ENCODE data around the gene LBX2. TPM values are rescaled to one million over a fixed set of nuclear protein-coding genes. Genes with fewer than 3 reads are reported as not detected.
A peak's percentile ranks its signal among the peaks of the same experiment; 100 is the strongest.

The LBX2 gene
- total and polyA plus RNA-seq, 2 donors (not counting 1 experiment from before 2014, with no cell fraction given) = 0.52 to 3.0 TPM

DNA sequence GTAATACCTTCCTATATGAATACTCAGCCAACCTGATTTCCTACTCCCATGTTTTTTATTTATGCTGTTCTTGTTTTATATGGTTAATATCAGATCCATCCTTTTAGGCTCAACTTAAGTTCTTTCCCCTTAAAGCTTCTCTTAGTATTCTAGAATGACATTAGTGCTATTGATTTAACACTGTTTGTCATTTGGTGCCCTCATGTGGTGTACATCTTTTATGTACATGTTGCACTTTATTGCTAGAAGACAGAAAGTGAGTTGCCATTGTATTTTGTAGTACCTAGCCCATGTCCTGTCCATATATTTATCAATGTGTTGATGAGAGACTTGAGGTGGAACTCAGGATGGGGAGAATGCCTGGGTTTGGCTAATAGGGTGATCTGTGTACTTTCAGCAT is 32.8 kb upstream of the LBX2 start:
- peak in 1 of 2 donors; percentile 76 for DNase-seq (ENCODE audit: low read depth in 2 of 2)
- H3K4me1 ChIP-seq (ENCODE audit: control insufficient read depth, extremely low read depth, insufficient read depth, low read length) = peaks cover 7% of the 10 kb centered on the region
- H2AFZ ChIP-seq (ENCODE audit: low read length) = no peak overlapping the region
- no peak overlapping the region for H3K4me3 ChIP-seq (replicated peaks in 1 of 4; ENCODE audit: control extremely low read depth in 1 of 4, insufficient read depth in 1 of 4, low read depth in 3 of 4, low read length in 4 of 4)
- H3K4me2 ChIP-seq (ENCODE audit: extremely low read depth, insufficient read depth, low read length) = no peak overlapping the region
- H3K27me3 ChIP-seq (ENCODE audit: control insufficient read depth, insufficient read depth, low read length) = no peaks in the 10 kb centered on the region
- no peak overlapping the region for H3K27ac ChIP-seq (ENCODE audit: insufficient read depth, low read length)
- H4K20me1 ChIP-seq (ENCODE audit: control insufficient read depth, extremely low read depth, insufficient read depth, low read length) = no peaks in the 10 kb centered on the region
- peaks cover 14% of the 10 kb centered on the region for H3K36me3 ChIP-seq (ENCODE audit: control insufficient read depth, insufficient read depth, low read length)
- no peak for TF ChIP-seq EZH2 (IDR thresholded peaks at IDR 0.05; ENCODE audit: low read length, missing control alignments)
- TF ChIP-seq, protein P1, sequence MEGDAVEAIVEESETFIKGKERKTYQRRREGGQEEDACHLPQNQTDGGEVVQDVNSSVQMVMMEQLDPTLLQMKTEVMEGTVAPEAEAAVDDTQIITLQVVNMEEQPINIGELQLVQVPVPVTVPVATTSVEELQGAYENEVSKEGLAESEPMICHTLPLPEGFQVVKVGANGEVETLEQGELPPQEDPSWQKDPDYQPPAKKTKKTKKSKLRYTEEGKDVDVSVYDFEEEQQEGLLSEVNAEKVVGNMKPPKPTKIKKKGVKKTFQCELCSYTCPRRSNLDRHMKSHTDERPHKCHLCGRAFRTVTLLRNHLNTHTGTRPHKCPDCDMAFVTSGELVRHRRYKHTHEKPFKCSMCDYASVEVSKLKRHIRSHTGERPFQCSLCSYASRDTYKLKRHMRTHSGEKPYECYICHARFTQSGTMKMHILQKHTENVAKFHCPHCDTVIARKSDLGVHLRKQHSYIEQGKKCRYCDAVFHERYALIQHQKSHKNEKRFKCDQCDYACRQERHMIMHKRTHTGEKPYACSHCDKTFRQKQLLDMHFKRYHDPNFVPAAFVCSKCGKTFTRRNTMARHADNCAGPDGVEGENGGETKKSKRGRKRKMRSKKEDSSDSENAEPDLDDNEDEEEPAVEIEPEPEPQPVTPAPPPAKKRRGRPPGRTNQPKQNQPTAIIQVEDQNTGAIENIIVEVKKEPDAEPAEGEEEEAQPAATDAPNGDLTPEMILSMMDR (conservative IDR thresholded peaks at IDR 0.05 in 1 of 2, IDR thresholded peaks at IDR 0.05 in 1 of 2; ENCODE audit: low read depth in 1 of 2, low read length in 2 of 2) = peak in 1 of 2 donors; percentile 30
- peaks cover 23% of the 10 kb centered on the region for H3K79me2 ChIP-seq (ENCODE audit: control insufficient read depth, insufficient read depth, low read length)
- no peak overlapping the region for H3K9ac ChIP-seq (ENCODE audit: insufficient read depth, low read length)
- no peaks in the 10 kb centered on the region for H3K9me3 ChIP-seq (ENCODE audit: control insufficient read depth, insufficient read depth, low read depth, low read length)

DNA sequence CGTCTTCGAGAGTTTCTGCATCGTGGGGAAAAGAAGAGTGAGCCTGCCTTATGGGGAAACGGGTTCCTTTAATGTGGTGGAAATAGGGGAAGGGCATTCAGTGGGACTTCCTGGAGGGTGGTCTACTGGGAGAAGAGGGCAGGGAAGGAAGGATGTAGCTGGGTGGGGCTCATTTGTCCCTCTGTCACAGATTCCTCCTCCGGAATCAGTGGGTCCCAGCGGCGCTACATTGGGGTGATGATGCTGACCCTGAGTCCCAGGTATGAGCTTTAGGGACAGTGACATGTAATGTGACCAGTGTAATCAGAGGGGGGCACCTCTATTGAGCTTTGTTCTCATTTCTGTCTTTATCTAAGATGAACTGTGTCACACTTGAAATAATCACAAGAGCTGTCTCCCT is 32.3 kb upstream of the LBX2 start:
- H4K20me1 ChIP-seq (ENCODE audit: control insufficient read depth, extremely low read depth, insufficient read depth, low read length) = no peaks in the 10 kb centered on the region
- peaks cover 19% of the 10 kb centered on the region for H3K36me3 ChIP-seq (ENCODE audit: control insufficient read depth, insufficient read depth, low read length)
- no peak for TF ChIP-seq EZH2 (IDR thresholded peaks at IDR 0.05; ENCODE audit: low read length, missing control alignments)
- TF ChIP-seq, protein P1 (conservative IDR thresholded peaks at IDR 0.05 in 1 of 2, IDR thresholded peaks at IDR 0.05 in 1 of 2; ENCODE audit: low read depth in 1 of 2, low read length in 2 of 2) = no peak
- no peak for DNase-seq (ENCODE audit: low read depth in 2 of 2)
- H3K9me3 ChIP-seq (ENCODE audit: control insufficient read depth, insufficient read depth, low read depth, low read length) = no peaks in the 10 kb centered on the region
- peaks cover 25% of the 10 kb centered on the region for H3K79me2 ChIP-seq (ENCODE audit: control insufficient read depth, insufficient read depth, low read length)
- H3K27ac ChIP-seq (ENCODE audit: insufficient read depth, low read length) = no peak overlapping the region
- no peak overlapping the region for H2AFZ ChIP-seq (ENCODE audit: low read length)
- H3K4me1 ChIP-seq (ENCODE audit: control insufficient read depth, extremely low read depth, insufficient read depth, low read length) = peaks cover 7% of the 10 kb centered on the region
- no peaks in the 10 kb centered on the region for H3K27me3 ChIP-seq (ENCODE audit: control insufficient read depth, insufficient read depth, low read length)
- no peak overlapping the region for H3K4me2 ChIP-seq (ENCODE audit: extremely low read depth, insufficient read depth, low read length)
- peak overlapping the region in 1 of 4 experiments; percentile 97 for H3K4me3 ChIP-seq (replicated peaks in 1 of 4; ENCODE audit: control extremely low read depth in 1 of 4, insufficient read depth in 1 of 4, low read depth in 3 of 4, low read length in 4 of 4)
- no peak overlapping the region for H3K9ac ChIP-seq (ENCODE audit: insufficient read depth, low read length)

- H3K9ac ChIP-seq (ENCODE audit: insufficient read depth, low read length) = peak overlapping the region; percentile 72
- peak in 1 of 2 donors; percentile 41 for DNase-seq (ENCODE audit: low read depth in 2 of 2)
- H3K4me3 ChIP-seq (replicated peaks in 1 of 4; ENCODE audit: control extremely low read depth in 1 of 4, insufficient read depth in 1 of 4, low read depth in 3 of 4, low read length in 4 of 4) = peak overlapping the region; percentile 72 to 97 (median 78)
- H3K27me3 ChIP-seq (ENCODE audit: control insufficient read depth, insufficient read depth, low read length) = no peaks in the 10 kb centered on the region
- H3K9me3 ChIP-seq (ENCODE audit: control insufficient read depth, insufficient read depth, low read depth, low read length) = no peaks in the 10 kb centered on the region
- peaks cover 7% of the 10 kb centered on the region for H3K4me1 ChIP-seq (ENCODE audit: control insufficient read depth, extremely low read depth, insufficient read depth, low read length)
- peak overlapping the region; percentile 95 for H3K4me2 ChIP-seq (ENCODE audit: extremely low read depth, insufficient read depth, low read length)
- H3K27ac ChIP-seq (ENCODE audit: insufficient read depth, low read length) = peak overlapping the region; percentile 63
- no peaks in the 10 kb centered on the region for H4K20me1 ChIP-seq (ENCODE audit: control insufficient read depth, extremely low read depth, insufficient read depth, low read length)
- H3K79me2 ChIP-seq (ENCODE audit: control insufficient read depth, insufficient read depth, low read length) = peaks cover 25% of the 10 kb centered on the region
- no peak for TF ChIP-seq EZH2 (IDR thresholded peaks at IDR 0.05; ENCODE audit: low read length, missing control alignments)
- TF ChIP-seq, protein P1 (conservative IDR thresholded peaks at IDR 0.05 in 1 of 2, IDR thresholded peaks at IDR 0.05 in 1 of 2; ENCODE audit: low read depth in 1 of 2, low read length in 2 of 2) = no peak
- H3K36me3 ChIP-seq (ENCODE audit: control insufficient read depth, insufficient read depth, low read length) = peaks cover 23% of the 10 kb centered on the region
- H2AFZ ChIP-seq (ENCODE audit: low read length) = peak overlapping the region; percentile 68
Observed at GRCh38 chr2:74530239-74531187, 31.1 kb upstream of the LBX2 start.
